Endothelial cell of umbilical vein (primary cell): Measurements from ENCODE around the gene SLC9A3. TPM values are rescaled to one million over a fixed set of nuclear protein-coding genes. Genes with fewer than 3 reads are reported as not detected.

Experiments
- BruUV-seq: library from RNA; stranded (reverse); fragments of 400-500 nt; replicated peaks from 2 replicates; lab custom pipeline; 2021; lab: Mats Ljungman, UMichigan
- CTCF ChIA-PET: fragments of 300-600, 350-600 bp; sonication (Branson Sonifier 250); formaldehyde crosslinking; loops from one replicate; lab custom pipeline; 2021; ENCODE audit warnings: antibody characterized with exemption, inconsistent platforms; lab: Charles Lee
- POLR2A ChIA-PET: fragments of 300-600, 350-600 bp; sonication (Branson Sonifier 250); formaldehyde crosslinking; loops from one replicate; lab custom pipeline; 2021; ENCODE audit warnings: antibody characterized with exemption, inconsistent platforms; lab: Charles Lee
- DNase-seq: peaks from one replicate; pipeline ENCODE4 v3.0.0-alpha.2; 2011; ENCODE audit warnings: low read depth, low spot score
- FAIRE-seq: peaks from 2 replicates; lab custom pipeline; 2011; peaks lifted over from hg19 to GRCh38; lab: Jason Lieb, UNC
- H2AFZ ChIP-seq: 2 replicates; pipeline ENCODE4 v1.6.0; 2012; ENCODE audit warnings: low read depth, low read length, control low read depth, inconsistent platforms
- H3K27ac ChIP-seq: 2 replicates; pipeline ENCODE4 v1.5.1; 2011; ENCODE audit warnings: low read depth, mild to moderate bottlenecking, control low read depth, low read length, moderate library complexity; ENCODE audit not compliant: insufficient read depth
- H3K27me3 ChIP-seq, 2 experiments: 2 replicates each; pipeline versions ENCODE4 v1.6.0 to v1.6.1; 2011; ENCODE audit warnings: low read length in 2 of 2, mixed read lengths in 1 of 2; ENCODE audit not compliant: control insufficient read depth in 2 of 2, insufficient read depth in 2 of 2
- H3K36me3 ChIP-seq, 2 experiments: 2 replicates in 1 of 2; 3 replicates in 1 of 2; pipeline ENCODE4 v1.5.1; 2011; ENCODE audit warnings: low read length in 2 of 2, mild to moderate bottlenecking in 1 of 2, moderate library complexity in 1 of 2; ENCODE audit not compliant: control insufficient read depth in 2 of 2, insufficient read depth in 2 of 2; ENCODE audit errors: extremely low read depth in 1 of 2
- H3K4me1 ChIP-seq: 3 replicates; pipeline ENCODE4 v1.5.1; 2011; ENCODE audit warnings: mild to moderate bottlenecking, low read length; ENCODE audit not compliant: control insufficient read depth, insufficient read depth; ENCODE audit errors: extremely low read depth
- H3K4me2 ChIP-seq: 2 replicates; pipeline ENCODE4 v1.6.1; 2011; ENCODE audit warnings: low read length, control low read depth, mixed read lengths; ENCODE audit not compliant: insufficient read depth
- H3K4me3 ChIP-seq, 3 experiments: fragments of 200-600 bp in 1 of 3; sonication (generic), shearing (Covaris generic) in 1 of 3; replicated peaks in 1 of 3; 2 replicates each; pipeline ENCODE4 v1.5.1; 2011 to 2016; ENCODE audit warnings: control low read depth in 3 of 3, low read length in 3 of 3, mild to moderate bottlenecking in 2 of 3, inconsistent platforms in 1 of 3, low read depth in 1 of 3, moderate library complexity in 1 of 3; ENCODE audit not compliant: insufficient read depth in 1 of 3
- H3K79me2 ChIP-seq: 2 replicates; pipeline ENCODE4 v1.6.0; 2012; ENCODE audit warnings: low read length, inconsistent platforms; ENCODE audit not compliant: control insufficient read depth, insufficient read depth
- H3K9ac ChIP-seq: replicated peaks from 2 replicates; pipeline ENCODE3; 2011; ENCODE audit warnings: low read length, control low read depth; ENCODE audit not compliant: insufficient read depth; ENCODE audit errors: extremely low read depth
- H3K9me1 ChIP-seq: replicated peaks from 3 replicates; pipeline ENCODE4 v1.6.0; 2011; ENCODE audit warnings: mild to moderate bottlenecking, low read length; ENCODE audit not compliant: control insufficient read depth, insufficient read depth; ENCODE audit errors: extremely low read depth
- H3K9me3 ChIP-seq: replicated peaks from 2 replicates; pipeline ENCODE4 v1.5.1; 2012; ENCODE audit warnings: low read length, inconsistent platforms; ENCODE audit not compliant: control insufficient read depth, insufficient read depth
- H4K20me1 ChIP-seq: replicated peaks from 2 replicates; pipeline ENCODE3; 2011; ENCODE audit warnings: mild to moderate bottlenecking, low read length; ENCODE audit not compliant: control insufficient read depth, insufficient read depth; ENCODE audit errors: extremely low read depth
- CTCF ChIP-seq, 2 donors: IDR thresholded peaks; 1 replicate in 1 of 2; 2 replicates in 1 of 2; pipeline ENCODE4 v1.5.1; 2011; ENCODE audit warnings: low read length in 2 of 2, mild to moderate bottlenecking in 2 of 2, moderate library complexity in 2 of 2, control low read depth in 1 of 2, inconsistent platforms in 1 of 2, low read depth in 1 of 2; ENCODE audit not compliant: insufficient read depth in 1 of 2; ENCODE audit errors: extremely low read depth in 1 of 2
- EZH2 ChIP-seq: IDR thresholded peaks from 2 replicates; pipeline ENCODE4 v1.6.1; 2012; ENCODE audit warnings: borderline replicate concordance, low read depth, mild to moderate bottlenecking, moderate library complexity, low read length, inconsistent platforms; ENCODE audit not compliant: severe bottlenecking
- FOS ChIP-seq: IDR thresholded peaks from 2 replicates; pipeline ENCODE4 v1.6.1; 2011; ENCODE audit warnings: mild to moderate bottlenecking, low read length, moderate library complexity, borderline replicate concordance; ENCODE audit not compliant: insufficient read depth
- GATA2 ChIP-seq: IDR thresholded peaks from 2 replicates; pipeline ENCODE4 v1.7.0; 2011; ENCODE audit warnings: low read depth, mild to moderate bottlenecking, moderate library complexity, mixed read lengths, low read length; ENCODE audit not compliant: insufficient read length, insufficient read depth
- JUN ChIP-seq: IDR thresholded peaks from 2 replicates; pipeline ENCODE4 v1.6.1; 2011; ENCODE audit warnings: borderline replicate concordance, low read depth; ENCODE audit not compliant: insufficient read length, insufficient read depth
- MAX ChIP-seq: IDR thresholded peaks from 2 replicates; pipeline ENCODE4 v1.6.1; 2011; ENCODE audit not compliant: insufficient read depth, insufficient read length
- MYC ChIP-seq: IDR thresholded peaks from one replicate; pipeline ENCODE4 v1.6.1; 2011; ENCODE audit warnings: mild to moderate bottlenecking, low read depth, low read length
- POLR2A ChIP-seq: IDR thresholded peaks from 2 replicates; pipeline ENCODE4 v1.6.1; 2012; ENCODE audit warnings: low read depth, mild to moderate bottlenecking, control low read depth, low read length
- POLR2AphosphoS5 ChIP-seq: IDR thresholded peaks from 2 replicates; pipeline ENCODE4 v1.6.1; 2012; ENCODE audit warnings: low read depth, mild to moderate bottlenecking, control low read depth, low read length, moderate library complexity; ENCODE audit not compliant: insufficient read depth
- dilution Hi-C: fragments of 300-500 bp; cut with MboI; formaldehyde crosslinking; loops from one replicate; pipeline ENCODE4 v1.15.0; 2019; ENCODE audit warnings: low sequenced_read_pairs; ENCODE audit not compliant: extremely low pct_ligation_motif_present
- intact Hi-C: fragments of 100-400 bp; cut with micrococcal nuclease; formaldehyde crosslinking; loops from one replicate; pipeline ENCODE4 v1.10.0; 2022
- polyA plus RNA-seq, 4 experiments: library from polyadenylated mRNA; depleted of rRNA in 3 of 4; stranded (reverse) in 3 of 4; unstranded in 1 of 4; fragments of >200 nt; gene quantifications; 2 replicates each; pipeline versions ENCODE4 v1.2.1 to v1.2.3, GENCODE V29; 2011 to 2012; ENCODE audit warnings: missing spikeins in 1 of 4
- total RNA-seq: library from RNA; stranded (reverse); gene quantifications from 2 replicates; pipeline ENCODE4 v1.2.3, GENCODE V29; 2021

The SLC9A3 gene
- total and polyA plus RNA-seq, 2 donors (not counting 3 experiments of a cell fraction or from before 2014, with no cell fraction given): 0.79 to 0.82 TPM

- DNase-seq (no peak), FAIRE-seq (no peak)
- no peak overlapping the region for H3K4me3 ChIP-seq
- H3K79me2 ChIP-seq: no peaks in the 10 kb centered on the region
- dilution Hi-C loops: no loop called here
- H2AFZ ChIP-seq: no peak overlapping the region
- H3K36me3 ChIP-seq: no peaks in the 10 kb centered on the region
- intact Hi-C loops: no loop called here
- H3K9me1 ChIP-seq: no peaks in the 10 kb centered on the region
- H3K4me1 ChIP-seq: no peaks in the 10 kb centered on the region
- peaks cover 7% of the 10 kb centered on the region in 2 experiments for H3K27me3 ChIP-seq
- POLR2A ChIA-PET: no interaction called here
- CTCF ChIA-PET: no interaction called here
- H3K27ac ChIP-seq: no peak overlapping the region
- no peak overlapping the region for H3K9ac ChIP-seq
- no peak overlapping the region for H3K4me2 ChIP-seq
- no peaks in the 10 kb centered on the region for H4K20me1 ChIP-seq
- H3K9me3 ChIP-seq: no peaks in the 10 kb centered on the region
- TF ChIP-seq POLR2AphosphoS5: no peak
- no peak for TF ChIP-seq JUN
- TF ChIP-seq CTCF (IDR thresholded peaks at IDR 0.05; ENCODE audit: extremely low read depth in 1 of 2, insufficient read depth in 1 of 2, low read depth in 1 of 2, low read length in 2 of 2): no peak
- TF ChIP-seq MAX: no peak
- TF ChIP-seq POLR2A: no peak
- no peak for TF ChIP-seq MYC
- no peak for TF ChIP-seq GATA2
- TF ChIP-seq FOS: no peak
- TF ChIP-seq EZH2: no peak
- no TSS peak for BruUV-seq
These were observed 48.3 kb upstream of the SLC9A3 start for GRCh38 chr5:572398-573019.
